AG09319 (cell line): ENCODE results near the gene TMEM171.

Experiments used
- DNase-seq: peaks from one replicate; pipeline ENCODE4 v3.0.0-alpha.2; 2010; ENCODE audit warnings: low read depth; ENCODE audit errors: extremely low read depth
- TF ChIP-seq, protein P1 (sequence below): IDR thresholded peaks from 2 replicates; pipeline ENCODE4 v1.5.1; 2011; ENCODE audit warnings: low read depth, mild to moderate bottlenecking, inconsistent platforms, low read length, moderate library complexity

The TMEM171 gene

DNA sequence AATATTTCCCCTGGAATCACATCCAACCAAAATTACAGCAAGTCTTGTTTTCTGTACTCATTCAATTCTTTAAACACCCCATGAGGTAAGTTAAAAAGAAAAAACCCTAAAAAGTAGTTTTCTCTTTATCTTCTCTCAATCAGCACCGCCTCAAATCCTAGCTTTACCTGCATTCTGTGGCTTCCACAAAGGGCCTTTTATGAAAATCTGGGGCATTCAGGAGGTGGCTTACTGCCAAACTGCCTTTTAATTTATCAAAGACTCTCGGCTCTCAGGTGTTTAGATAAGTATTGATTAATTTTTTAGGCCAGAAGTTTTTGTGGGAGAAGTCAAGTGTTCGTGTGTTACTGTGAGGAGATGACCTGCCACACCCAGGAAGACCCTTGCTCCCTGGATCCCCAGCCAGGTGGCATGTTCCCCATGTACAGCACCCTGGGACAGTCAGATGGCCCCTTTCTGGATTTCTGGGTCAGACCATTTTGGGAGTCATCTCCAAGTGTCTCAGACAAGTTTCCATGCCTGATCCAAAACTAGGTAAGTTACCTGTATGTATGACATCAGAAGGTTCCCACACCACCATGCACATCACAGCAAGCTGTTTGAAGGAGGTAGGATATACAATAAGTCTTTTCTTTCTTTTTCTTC lies 6.2 kb upstream of the TMEM171 start:
- no peak for DNase-seq
- TF ChIP-seq, protein P1, sequence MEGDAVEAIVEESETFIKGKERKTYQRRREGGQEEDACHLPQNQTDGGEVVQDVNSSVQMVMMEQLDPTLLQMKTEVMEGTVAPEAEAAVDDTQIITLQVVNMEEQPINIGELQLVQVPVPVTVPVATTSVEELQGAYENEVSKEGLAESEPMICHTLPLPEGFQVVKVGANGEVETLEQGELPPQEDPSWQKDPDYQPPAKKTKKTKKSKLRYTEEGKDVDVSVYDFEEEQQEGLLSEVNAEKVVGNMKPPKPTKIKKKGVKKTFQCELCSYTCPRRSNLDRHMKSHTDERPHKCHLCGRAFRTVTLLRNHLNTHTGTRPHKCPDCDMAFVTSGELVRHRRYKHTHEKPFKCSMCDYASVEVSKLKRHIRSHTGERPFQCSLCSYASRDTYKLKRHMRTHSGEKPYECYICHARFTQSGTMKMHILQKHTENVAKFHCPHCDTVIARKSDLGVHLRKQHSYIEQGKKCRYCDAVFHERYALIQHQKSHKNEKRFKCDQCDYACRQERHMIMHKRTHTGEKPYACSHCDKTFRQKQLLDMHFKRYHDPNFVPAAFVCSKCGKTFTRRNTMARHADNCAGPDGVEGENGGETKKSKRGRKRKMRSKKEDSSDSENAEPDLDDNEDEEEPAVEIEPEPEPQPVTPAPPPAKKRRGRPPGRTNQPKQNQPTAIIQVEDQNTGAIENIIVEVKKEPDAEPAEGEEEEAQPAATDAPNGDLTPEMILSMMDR, result no peak

DNA sequence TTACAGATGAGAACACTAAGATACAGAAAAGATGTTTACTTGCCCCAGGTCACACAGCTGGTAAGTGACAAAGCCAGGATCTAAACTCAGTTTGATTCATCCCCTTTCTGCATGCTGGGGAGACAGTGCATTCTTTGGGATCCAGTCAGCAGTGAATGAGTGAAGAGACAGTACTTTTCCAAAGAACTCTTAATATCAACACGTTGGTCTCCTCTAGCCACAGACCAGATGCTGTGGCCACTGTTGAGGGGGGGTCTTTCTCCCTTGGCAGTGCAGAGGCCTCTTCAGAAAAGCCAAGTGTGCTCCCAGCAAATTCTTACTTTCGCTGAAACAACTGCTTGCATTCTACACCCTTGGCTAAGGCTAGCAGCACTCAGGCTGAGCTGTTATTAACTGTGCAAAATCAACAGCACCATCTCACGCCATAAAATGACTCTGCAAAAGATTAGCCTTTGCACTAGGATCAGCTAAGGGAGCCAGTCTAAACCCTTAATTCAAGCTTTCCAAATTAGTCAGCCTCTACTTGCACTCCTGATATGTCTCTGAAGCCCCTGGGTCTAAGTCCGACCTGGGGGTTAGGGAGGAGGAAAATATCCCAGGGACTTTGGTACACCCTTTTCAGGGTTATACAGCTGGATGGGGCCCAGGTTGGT lies 4.8 kb upstream of the TMEM171 start:
- TF ChIP-seq, protein P1, result no peak; the same call in 1 of the 2 replicates
- peak; percentile 76 for DNase-seq

DNA sequence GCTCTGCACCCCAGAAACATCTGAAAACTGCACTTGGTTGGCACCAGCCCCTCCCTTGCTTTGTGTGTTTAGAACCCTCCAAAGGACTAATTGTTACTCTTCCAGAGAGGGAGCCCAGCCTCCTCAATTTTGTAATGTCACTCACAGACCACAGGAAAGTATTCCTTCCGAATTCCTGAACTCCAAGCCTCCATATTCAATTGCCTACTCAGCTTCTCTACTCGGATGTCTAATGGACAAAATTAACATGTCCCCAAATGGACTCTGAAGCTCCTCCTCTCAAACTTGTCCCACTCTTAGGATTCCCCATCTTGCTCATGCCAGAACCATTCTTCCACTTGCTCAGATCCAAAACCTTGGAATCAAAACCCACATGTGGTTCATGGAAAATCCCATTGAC lies 3.9 kb upstream of the TMEM171 start:
- DNase-seq, result no peak
- TF ChIP-seq, protein P1, result no peak

DNA sequence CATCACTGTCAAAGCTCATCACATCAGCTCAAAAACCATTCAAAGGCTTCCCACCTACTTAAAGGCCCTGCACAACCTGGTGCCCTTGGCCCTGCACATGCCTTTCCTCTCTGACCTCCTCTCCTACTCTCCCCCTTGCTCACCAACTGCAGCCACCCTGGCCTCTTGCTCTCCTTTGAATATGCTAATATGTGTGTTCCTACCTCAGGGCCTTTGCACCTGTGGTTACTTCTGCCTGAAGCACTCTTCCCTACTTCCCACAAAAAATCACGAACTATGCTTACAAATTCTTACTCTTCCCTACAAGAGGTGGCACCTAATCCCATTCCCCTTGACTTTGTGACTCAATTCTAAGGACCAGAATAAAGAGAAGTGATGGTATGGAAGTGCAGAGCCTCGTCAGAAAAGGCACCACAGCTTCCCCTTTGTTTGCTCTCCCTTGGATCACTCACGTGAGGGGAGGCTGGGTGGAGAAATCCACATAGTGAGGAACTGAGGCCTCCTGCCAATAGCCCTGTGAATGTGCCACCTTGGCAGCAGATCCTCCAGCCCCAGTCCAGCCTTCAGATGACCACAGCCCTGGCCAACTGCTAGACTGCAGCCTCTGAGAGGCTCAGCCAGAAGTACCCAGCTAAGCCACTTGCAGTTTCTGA lies 3.2 kb upstream of the TMEM171 start:
- TF ChIP-seq, protein P1, result no peak
- no peak for DNase-seq

DNA sequence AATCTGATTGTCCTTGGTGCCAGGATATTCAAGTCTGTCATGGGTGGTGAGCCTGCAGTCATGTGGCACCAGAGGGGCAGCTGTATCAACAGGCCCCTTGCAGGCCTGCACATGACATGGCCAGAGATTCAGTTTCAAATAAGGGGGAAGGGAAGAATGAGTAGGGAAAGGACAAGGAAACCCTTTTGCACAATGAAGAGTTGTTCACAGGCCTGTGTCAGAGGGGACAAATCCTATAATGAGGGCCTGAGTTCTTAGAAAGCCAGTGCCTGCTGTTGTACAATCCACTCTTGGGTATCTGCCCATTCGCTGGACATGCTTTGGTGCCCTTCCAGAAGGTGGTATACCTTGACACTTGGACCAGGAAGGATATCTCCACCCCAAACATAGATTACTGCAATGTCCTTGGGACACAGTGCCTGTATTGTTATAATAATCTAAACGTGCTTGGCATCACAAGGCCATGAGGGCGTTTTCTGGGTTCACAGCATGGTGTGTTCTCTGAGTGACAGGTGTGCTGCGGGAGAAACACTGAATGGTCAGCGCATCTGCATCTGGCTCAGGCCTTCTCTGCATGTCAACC lies 1.9 kb upstream of the TMEM171 start:
- TF ChIP-seq, protein P1, result no peak
- DNase-seq, result no peak

DNA sequence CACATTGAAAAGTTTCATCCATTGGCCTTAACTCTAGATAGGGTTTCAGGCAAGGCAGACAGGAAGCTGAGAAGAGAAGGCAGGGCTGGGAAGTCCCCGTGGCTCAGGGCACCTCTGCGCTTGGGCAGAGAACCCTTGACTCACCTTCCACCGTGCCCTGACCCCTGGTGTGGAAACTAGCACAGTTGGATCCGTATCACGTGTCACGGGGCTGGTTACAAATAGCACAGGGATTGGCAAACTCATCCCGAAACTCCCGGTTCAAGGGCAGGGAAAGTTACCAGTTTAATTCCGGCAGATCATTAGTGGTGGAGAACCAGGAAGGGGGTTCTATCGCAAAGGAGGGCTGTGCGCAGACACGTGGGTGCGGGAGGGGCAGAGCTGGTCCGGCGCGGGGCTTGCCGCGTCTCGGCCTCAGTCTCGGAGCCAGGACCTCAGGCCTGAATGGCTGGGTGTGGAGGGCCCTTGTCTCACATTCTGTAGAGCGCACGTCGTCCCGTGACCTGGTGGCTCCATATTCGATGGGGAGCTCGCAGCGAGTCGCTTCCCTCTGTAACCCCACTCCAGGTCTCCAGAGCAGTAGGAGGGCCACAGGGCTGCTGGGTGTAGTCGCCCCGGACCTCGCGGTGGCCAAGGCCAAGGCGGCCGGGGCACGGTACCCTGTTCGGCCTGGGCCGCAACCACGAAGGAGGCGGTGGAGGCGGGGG lies 771 bp upstream of the TMEM171 start:
- TF ChIP-seq, protein P1, result no peak
- DNase-seq, result no peak

DNA sequence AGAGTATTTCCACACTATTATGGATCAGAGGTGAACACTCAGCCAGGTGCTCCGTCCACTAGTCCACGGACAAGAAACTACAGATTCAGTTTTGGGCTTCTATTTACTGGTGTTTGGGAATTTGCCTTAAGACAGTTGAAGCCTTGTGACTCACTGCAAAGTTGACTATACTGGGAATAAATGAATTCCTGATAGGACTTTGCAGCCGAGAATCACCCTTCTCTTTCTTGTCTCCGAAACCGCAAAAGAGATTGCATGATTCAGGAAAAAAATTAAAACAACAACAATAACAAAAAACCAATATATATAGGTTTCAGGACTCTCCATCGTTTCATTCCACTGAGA lies 716 bp downstream of the TMEM171 start:
- TF ChIP-seq, protein P1, result no peak
- DNase-seq, result no peak
